GM23338 (cell line): ENCODE data around the gene RUSC1. TPM values are rescaled to one million over a fixed set of nuclear protein-coding genes. Genes with fewer than 3 reads are reported as not detected.

ENCODE experiments used
- ATAC-seq: fragments of 200-7000 bp; cut with Tn5 transposase; 3 replicates; pipeline ENCODE4 v1.9.1; 2020
- DNase-seq: peaks from one replicate; pipeline ENCODE4 v3.0.0-alpha.2; 2015; ENCODE audit warnings: low spot score
- H2AFZ ChIP-seq: fragments of 200-600 bp; sonication (generic); 2 replicates; pipeline ENCODE4 v1.8.0; 2016; ENCODE audit warnings: antibody characterized with exemption, mild to moderate bottlenecking, moderate library complexity
- H3F3A ChIP-seq: fragments of 200-600 bp; sonication (generic); replicated peaks from 2 replicates; pipeline ENCODE4 v1.8.0; 2017; ENCODE audit warnings: antibody characterized with exemption, mixed run types, low read depth
- H3K27ac ChIP-seq: fragments of 200-600 bp; sonication (generic); 2 replicates; pipeline ENCODE4 v1.6.1; 2016; ENCODE audit warnings: low read depth
- H3K27me3 ChIP-seq: fragments of 200-600 bp; sonication (generic); 2 replicates; pipeline ENCODE4 v1.8.0; 2016; ENCODE audit warnings: mild to moderate bottlenecking, mixed run types, moderate library complexity; ENCODE audit not compliant: insufficient read depth
- H3K36me3 ChIP-seq: fragments of 200-600 bp; sonication (generic); 2 replicates; pipeline ENCODE4 v1.8.0; 2016; ENCODE audit warnings: mild to moderate bottlenecking; ENCODE audit not compliant: insufficient read depth
- H3K4me1 ChIP-seq: fragments of 200-600 bp; sonication (generic); 2 replicates; pipeline ENCODE4 v1.8.0; 2016; ENCODE audit warnings: mild to moderate bottlenecking, moderate library complexity; ENCODE audit not compliant: insufficient read depth
- H3K4me2 ChIP-seq: fragments of 200-600 bp; sonication (generic); 2 replicates; pipeline ENCODE4 v1.7.1; 2017; ENCODE audit warnings: mixed run types
- H3K4me3 ChIP-seq: fragments of 200-600 bp; sonication (generic); 2 replicates; pipeline ENCODE4 v1.6.1; 2016; ENCODE audit warnings: mixed run types
- H3K79me2 ChIP-seq: fragments of 200-600 bp; sonication (generic); replicated peaks from 2 replicates; pipeline ENCODE4 v1.8.0; 2017; ENCODE audit warnings: mild to moderate bottlenecking; ENCODE audit not compliant: insufficient read depth
- H3K9me2 ChIP-seq: fragments of 200-600 bp; sonication (generic); 2 replicates; pipeline ENCODE4 v1.8.0; 2017; ENCODE audit not compliant: insufficient read depth
- H4K20me1 ChIP-seq: fragments of 200-600 bp; sonication (generic); replicated peaks from 2 replicates; pipeline ENCODE4 v1.8.0; 2017; ENCODE audit warnings: mild to moderate bottlenecking; ENCODE audit not compliant: insufficient read depth
- H3K27ac Mint-ChIP-seq: 2 replicates; pipeline ENCODE4 v1.8.0; 2020; ENCODE audit warnings: inconsistent platforms, mild to moderate bottlenecking, moderate library complexity, mixed read lengths
- H3K27me3 Mint-ChIP-seq: 3 replicates; pipeline ENCODE4 v1.8.0; 2022; ENCODE audit warnings: low read depth, mild to moderate bottlenecking, moderate library complexity, mixed read lengths, inconsistent platforms; ENCODE audit not compliant: insufficient read depth, poor library complexity
- H3K36me3 Mint-ChIP-seq: 3 replicates; pipeline ENCODE4 v1.8.0; 2021; ENCODE audit warnings: low read depth, mild to moderate bottlenecking, inconsistent platforms, moderate library complexity, mixed read lengths
- H3K4me1 Mint-ChIP-seq: 3 replicates; pipeline ENCODE4 v1.8.0; 2020; ENCODE audit warnings: mild to moderate bottlenecking, inconsistent platforms, mixed read lengths
- H3K4me3 Mint-ChIP-seq: 3 replicates; pipeline ENCODE4 v1.8.0; 2021; ENCODE audit warnings: moderate library complexity, mild to moderate bottlenecking, inconsistent platforms, mixed read lengths
- H3K9me3 Mint-ChIP-seq: 3 replicates; pipeline ENCODE4 v1.8.0; 2020; ENCODE audit warnings: moderate library complexity, mild to moderate bottlenecking, inconsistent platforms, mixed read lengths
- ETS1 ChIP-seq: IDR thresholded peaks from 2 replicates; pipeline ENCODE4 v1.6.1; 2016; ENCODE audit warnings: antibody characterized with exemption
- EZH2 ChIP-seq: fragments of 200-600 bp; sonication (generic); IDR thresholded peaks from one replicate; pipeline ENCODE4 v1.8.0; 2017; ENCODE audit warnings: antibody characterized with exemption, mild to moderate bottlenecking, low read depth; ENCODE audit not compliant: unreplicated experiment
- EZH2phosphoT487 ChIP-seq: fragments of 200-600 bp; sonication (generic); IDR thresholded peaks from one replicate; pipeline ENCODE4 v1.8.1; 2018; ENCODE audit warnings: antibody characterized with exemption; ENCODE audit not compliant: unreplicated experiment
- JUNB ChIP-seq: IDR thresholded peaks from one replicate; pipeline ENCODE4 v1.6.1; 2016; ENCODE audit warnings: antibody characterized with exemption; ENCODE audit not compliant: unreplicated experiment
- NANOG ChIP-seq: IDR thresholded peaks from 2 replicates; pipeline ENCODE4 v1.6.1; 2016; ENCODE audit warnings: antibody characterized with exemption, borderline replicate concordance
- POLR2AphosphoS5 ChIP-seq: IDR thresholded peaks from 2 replicates; pipeline ENCODE4 v1.6.1; 2016; ENCODE audit warnings: antibody characterized with exemption, low read depth
- STAT1 ChIP-seq: IDR thresholded peaks from one replicate; pipeline ENCODE4 v1.6.1; 2016; ENCODE audit warnings: antibody characterized with exemption; ENCODE audit not compliant: unreplicated experiment
- ZNF114 ChIP-seq: fragments of 250-450 bp; sonication (Bioruptor Pico); IDR thresholded peaks from 2 replicates; pipeline ENCODE4 v1.5.0; 2020; ENCODE audit warnings: mild to moderate bottlenecking, moderate library complexity
- ZNF331 ChIP-seq: fragments of 250-450 bp; sonication (Bioruptor Pico); IDR thresholded peaks from 2 replicates; pipeline ENCODE4 v1.5.0; 2020; ENCODE audit warnings: low read depth, mild to moderate bottlenecking, moderate library complexity
- ZNF462 ChIP-seq: fragments of 250-450 bp; sonication (Bioruptor Pico); IDR thresholded peaks from 2 replicates; pipeline ENCODE4 v1.5.0; 2020; ENCODE audit warnings: mild to moderate bottlenecking, moderate library complexity
- polyA plus RNA-seq: library from polyadenylated mRNA; unstranded; fragments of >200 nt; fragmentation: Nextera tagmentation; extraction: Ambion mirVana; gene quantifications from 2 replicates; pipeline ENCODE4 v1.2.1, GENCODE V29; 2016
- total RNA-seq: library from RNA; depleted of rRNA; stranded (reverse); fragments of >200 nt; shearing (Covaris generic); gene quantifications from 2 replicates; pipeline ENCODE4 v1.2.3, GENCODE V29; 2014
- TF ChIP-seq, protein P1 (sequence below): IDR thresholded peaks from one replicate; pipeline ENCODE4 v1.6.1; 2018; ENCODE audit warnings: antibody characterized with exemption; ENCODE audit not compliant: unreplicated experiment
- TF ChIP-seq, protein P2 (sequence below), 2 experiments: fragments of 200-600 bp in 1 of 2; sonication (generic) in 1 of 2; conservative IDR thresholded peaks; 2 replicates each; pipeline versions ENCODE4 v1.5.1 to v1.6.1; 2016 to 2017; ENCODE audit warnings: antibody characterized with exemption in 2 of 2, low read depth in 2 of 2, mild to moderate bottlenecking in 2 of 2, moderate library complexity in 1 of 2

The RUSC1 gene
- total and polyA plus RNA-seq, 2 experiments from 2014 or later: 53.4 to 87.7 TPM

GRCh38 chr1:155304558-155305063 lies 16.1 kb upstream of the RUSC1 start (continued):
- TF ChIP-seq ZNF462 (no peak), ZNF331 (CRISPR knock-in tag) (no peak)

DNA sequence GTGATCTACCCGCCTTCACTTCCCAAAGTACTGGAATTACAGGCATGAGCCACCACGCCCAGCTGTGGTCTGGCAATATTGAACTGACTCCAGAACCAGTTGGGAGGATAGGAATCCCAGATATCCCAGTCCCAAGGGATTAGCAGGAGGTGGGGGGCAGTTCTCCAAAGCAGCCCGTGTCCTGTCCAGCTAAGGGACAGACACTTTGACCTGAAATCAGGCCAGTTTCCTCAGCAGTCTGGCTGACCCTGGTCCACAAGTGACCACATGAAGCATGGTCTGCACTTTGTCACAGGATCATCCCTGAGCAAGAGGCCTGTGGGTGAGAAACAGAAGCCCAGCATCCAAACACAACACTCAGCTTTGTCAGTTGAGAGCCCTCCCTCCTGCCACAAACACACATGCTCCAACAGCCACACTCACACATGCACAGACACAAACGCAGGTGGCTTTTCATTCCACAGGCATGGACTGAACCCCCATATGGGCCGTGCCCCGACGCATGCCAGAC lies 14.8 kb upstream of the RUSC1 start:
- Histone ChIP-seq H3K4me3 (no peak overlapping the region), H3K27ac (no peak overlapping the region), H3K4me2 (no peak overlapping the region), H3K9me2 (no peaks in the 10 kb centered on the region), H4K20me1 (peaks cover 9% of the 10 kb centered on the region), H3K27me3 (no peaks in the 10 kb centered on the region), H3K36me3 (peaks cover 8% of the 10 kb centered on the region), H3F3A (peaks cover 13% of the 10 kb centered on the region; the same call in 1 of the 2 replicates), H3K4me1 (peaks cover 20% of the 10 kb centered on the region), H2AFZ (peak overlapping the region; percentile 14; the same call in 1 of the 2 replicates), H3K79me2 (peaks cover 21% of the 10 kb centered on the region)
- ATAC-seq (no peak), DNase-seq (no peak)
- peaks cover 21% of the 10 kb centered on the region for H3K4me1 Mint-ChIP-seq
- H3K27me3 Mint-ChIP-seq: peaks cover 10% of the 10 kb centered on the region
- no peaks in the 10 kb centered on the region for H3K9me3 Mint-ChIP-seq
- H3K27ac Mint-ChIP-seq: no peak overlapping the region
- H3K4me3 Mint-ChIP-seq: no peak overlapping the region
- peaks cover 15% of the 10 kb centered on the region for H3K36me3 Mint-ChIP-seq
- TF ChIP-seq ETS1 (no peak), EZH2phosphoT487 (no peak), STAT1 (no peak), JUNB (no peak), POLR2AphosphoS5 (no peak), ZNF114 (CRISPR knock-in tag) (no peak), ZNF331 (CRISPR knock-in tag) (no peak), NANOG (no peak), EZH2 (no peak)
- TF ChIP-seq, protein P1, sequence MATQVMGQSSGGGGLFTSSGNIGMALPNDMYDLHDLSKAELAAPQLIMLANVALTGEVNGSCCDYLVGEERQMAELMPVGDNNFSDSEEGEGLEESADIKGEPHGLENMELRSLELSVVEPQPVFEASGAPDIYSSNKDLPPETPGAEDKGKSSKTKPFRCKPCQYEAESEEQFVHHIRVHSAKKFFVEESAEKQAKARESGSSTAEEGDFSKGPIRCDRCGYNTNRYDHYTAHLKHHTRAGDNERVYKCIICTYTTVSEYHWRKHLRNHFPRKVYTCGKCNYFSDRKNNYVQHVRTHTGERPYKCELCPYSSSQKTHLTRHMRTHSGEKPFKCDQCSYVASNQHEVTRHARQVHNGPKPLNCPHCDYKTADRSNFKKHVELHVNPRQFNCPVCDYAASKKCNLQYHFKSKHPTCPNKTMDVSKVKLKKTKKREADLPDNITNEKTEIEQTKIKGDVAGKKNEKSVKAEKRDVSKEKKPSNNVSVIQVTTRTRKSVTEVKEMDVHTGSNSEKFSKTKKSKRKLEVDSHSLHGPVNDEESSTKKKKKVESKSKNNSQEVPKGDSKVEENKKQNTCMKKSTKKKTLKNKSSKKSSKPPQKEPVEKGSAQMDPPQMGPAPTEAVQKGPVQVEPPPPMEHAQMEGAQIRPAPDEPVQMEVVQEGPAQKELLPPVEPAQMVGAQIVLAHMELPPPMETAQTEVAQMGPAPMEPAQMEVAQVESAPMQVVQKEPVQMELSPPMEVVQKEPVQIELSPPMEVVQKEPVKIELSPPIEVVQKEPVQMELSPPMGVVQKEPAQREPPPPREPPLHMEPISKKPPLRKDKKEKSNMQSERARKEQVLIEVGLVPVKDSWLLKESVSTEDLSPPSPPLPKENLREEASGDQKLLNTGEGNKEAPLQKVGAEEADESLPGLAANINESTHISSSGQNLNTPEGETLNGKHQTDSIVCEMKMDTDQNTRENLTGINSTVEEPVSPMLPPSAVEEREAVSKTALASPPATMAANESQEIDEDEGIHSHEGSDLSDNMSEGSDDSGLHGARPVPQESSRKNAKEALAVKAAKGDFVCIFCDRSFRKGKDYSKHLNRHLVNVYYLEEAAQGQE: no peak
- TF ChIP-seq, protein P2, sequence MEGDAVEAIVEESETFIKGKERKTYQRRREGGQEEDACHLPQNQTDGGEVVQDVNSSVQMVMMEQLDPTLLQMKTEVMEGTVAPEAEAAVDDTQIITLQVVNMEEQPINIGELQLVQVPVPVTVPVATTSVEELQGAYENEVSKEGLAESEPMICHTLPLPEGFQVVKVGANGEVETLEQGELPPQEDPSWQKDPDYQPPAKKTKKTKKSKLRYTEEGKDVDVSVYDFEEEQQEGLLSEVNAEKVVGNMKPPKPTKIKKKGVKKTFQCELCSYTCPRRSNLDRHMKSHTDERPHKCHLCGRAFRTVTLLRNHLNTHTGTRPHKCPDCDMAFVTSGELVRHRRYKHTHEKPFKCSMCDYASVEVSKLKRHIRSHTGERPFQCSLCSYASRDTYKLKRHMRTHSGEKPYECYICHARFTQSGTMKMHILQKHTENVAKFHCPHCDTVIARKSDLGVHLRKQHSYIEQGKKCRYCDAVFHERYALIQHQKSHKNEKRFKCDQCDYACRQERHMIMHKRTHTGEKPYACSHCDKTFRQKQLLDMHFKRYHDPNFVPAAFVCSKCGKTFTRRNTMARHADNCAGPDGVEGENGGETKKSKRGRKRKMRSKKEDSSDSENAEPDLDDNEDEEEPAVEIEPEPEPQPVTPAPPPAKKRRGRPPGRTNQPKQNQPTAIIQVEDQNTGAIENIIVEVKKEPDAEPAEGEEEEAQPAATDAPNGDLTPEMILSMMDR (conservative IDR thresholded peaks at IDR 0.05; ENCODE audit: low read depth in 2 of 2): no peak
